WTC11 (cell line): ENCODE data around the gene DHCR7.

ENCODE experiments used
- CREB1 ChIP-seq: sonication (generic); formaldehyde crosslinking; IDR thresholded peaks from 2 replicates; pipeline ENCODE4 v1.8.0; 2023; ENCODE audit warnings: mild to moderate bottlenecking, missing genetic modification reagents
- ESRRA ChIP-seq: sonication (generic); formaldehyde crosslinking; IDR thresholded peaks from 2 replicates; pipeline ENCODE4 v1.8.1; 2022; ENCODE audit warnings: mild to moderate bottlenecking, missing genetic modification reagents, borderline replicate concordance
- TP53 ChIP-seq: sonication (generic); formaldehyde crosslinking; IDR thresholded peaks from 2 replicates; pipeline ENCODE4 v1.8.1; 2023; ENCODE audit warnings: mild to moderate bottlenecking, missing genetic modification reagents
- TF ChIP-seq, protein P1 (sequence below): fragments of 200-600 bp; IDR thresholded peaks from 2 replicates; pipeline ENCODE4 v1.8.0; 2022; ENCODE audit warnings: antibody characterized with exemption

- TF ChIP-seq, protein P1, sequence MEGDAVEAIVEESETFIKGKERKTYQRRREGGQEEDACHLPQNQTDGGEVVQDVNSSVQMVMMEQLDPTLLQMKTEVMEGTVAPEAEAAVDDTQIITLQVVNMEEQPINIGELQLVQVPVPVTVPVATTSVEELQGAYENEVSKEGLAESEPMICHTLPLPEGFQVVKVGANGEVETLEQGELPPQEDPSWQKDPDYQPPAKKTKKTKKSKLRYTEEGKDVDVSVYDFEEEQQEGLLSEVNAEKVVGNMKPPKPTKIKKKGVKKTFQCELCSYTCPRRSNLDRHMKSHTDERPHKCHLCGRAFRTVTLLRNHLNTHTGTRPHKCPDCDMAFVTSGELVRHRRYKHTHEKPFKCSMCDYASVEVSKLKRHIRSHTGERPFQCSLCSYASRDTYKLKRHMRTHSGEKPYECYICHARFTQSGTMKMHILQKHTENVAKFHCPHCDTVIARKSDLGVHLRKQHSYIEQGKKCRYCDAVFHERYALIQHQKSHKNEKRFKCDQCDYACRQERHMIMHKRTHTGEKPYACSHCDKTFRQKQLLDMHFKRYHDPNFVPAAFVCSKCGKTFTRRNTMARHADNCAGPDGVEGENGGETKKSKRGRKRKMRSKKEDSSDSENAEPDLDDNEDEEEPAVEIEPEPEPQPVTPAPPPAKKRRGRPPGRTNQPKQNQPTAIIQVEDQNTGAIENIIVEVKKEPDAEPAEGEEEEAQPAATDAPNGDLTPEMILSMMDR: no peak
- TF ChIP-seq ESRRA (no peak), TP53 (CRISPR knock-in tag) (no peak), CREB1 (CRISPR knock-in tag) (no peak)
These were observed 26.7 kb downstream of the DHCR7 start for GRCh38 chr11:71421392-71421950.
